ENCODE measurements around the gene CROCC. TPM values are rescaled to one million over a fixed set of nuclear protein-coding genes. Genes with fewer than 3 reads are reported as not detected.

The CROCC gene
- total RNA-seq, 4 donors from 2014 or later, result 19.5 to 63.8 (median 23.3) TPM

- intact Hi-C loops (cut with DNase I; ENCODE audit: low total_unique reads), result no loop called here
- no peak overlapping the region for H3K4me3 ChIP-seq (ENCODE audit: low read depth, poor library complexity, severe bottlenecking)
- DNase-seq (ENCODE audit: low spot score in 2 of 2), result no peak
- no peak for TF ChIP-seq CTCF (IDR thresholded peaks at IDR 0.05)
- no peak for TF ChIP-seq POLR2A (IDR thresholded peaks at IDR 0.05)
- WGBS, 2 donors, result 97 to 100% methylated on average over 2 to 12 of the region's 18 CpGs
Measured at GRCh38 chr1:16954579-16954978, 32.8 kb downstream of the CROCC start.

DNA sequence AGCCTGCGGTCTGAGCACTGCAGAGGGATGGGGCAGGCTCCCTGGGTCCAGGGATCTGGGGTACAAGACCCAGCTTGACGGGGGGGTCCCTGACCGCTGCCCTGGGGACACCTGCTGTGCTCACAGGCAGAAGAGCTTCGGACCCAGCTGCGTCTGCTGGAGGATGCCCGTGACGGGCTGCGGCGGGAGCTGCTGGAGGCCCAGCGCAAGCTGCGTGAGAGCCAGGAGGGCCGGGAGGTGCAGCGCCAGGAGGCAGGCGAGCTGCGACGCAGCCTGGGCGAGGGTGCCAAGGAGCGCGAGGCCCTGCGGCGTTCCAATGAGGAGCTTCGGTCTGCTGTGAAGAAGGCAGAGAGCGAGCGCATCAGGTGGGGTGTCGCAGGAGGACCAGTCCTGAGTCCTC is 33.5 kb downstream of the CROCC start:
- TF ChIP-seq POLR2A (IDR thresholded peaks at IDR 0.05) (no peak), CTCF (IDR thresholded peaks at IDR 0.05) (no peak)
- H3K4me3 ChIP-seq (ENCODE audit: low read depth, poor library complexity, severe bottlenecking), result no peak overlapping the region
- 86 to 87% methylated on average over 25 of the region's 25 CpGs for WGBS, 2 donors
- DNase-seq (ENCODE audit: low spot score in 2 of 2), result no peak
- intact Hi-C loops (cut with DNase I; ENCODE audit: low total_unique reads), result no loop called here

DNA sequence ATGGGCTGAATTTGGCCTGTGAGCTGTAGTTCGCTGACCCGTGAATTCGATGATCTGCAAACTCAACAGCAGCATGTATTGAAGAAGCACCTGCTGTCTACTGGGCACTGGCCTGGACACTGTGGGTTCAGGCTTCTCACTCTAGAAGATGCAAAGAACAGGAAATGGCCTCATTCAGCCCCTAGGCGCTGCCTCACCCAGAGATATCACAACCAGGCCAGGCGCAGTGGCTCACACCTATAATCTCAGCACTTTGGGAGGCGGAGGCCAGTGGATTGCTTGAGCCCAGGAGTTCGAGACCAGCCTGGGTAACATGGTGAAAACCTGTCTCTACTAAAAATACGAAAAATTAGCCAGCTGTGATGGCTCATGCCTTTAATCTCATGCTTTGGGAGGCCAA is 35.0 kb downstream of the CROCC start:
- 92 to 94% methylated on average over 8 of the region's 8 CpGs for WGBS, 2 donors

GRCh38 chr1:16957731-16958130 is 36.0 kb downstream of the CROCC start:
- intact Hi-C loops (cut with DNase I; ENCODE audit: low total_unique reads), result no loop called here
- no peak for DNase-seq (ENCODE audit: low spot score in 2 of 2)
- 84 to 92% methylated on average over 8 of the region's 8 CpGs for WGBS, 2 donors
- no peak for TF ChIP-seq CTCF (IDR thresholded peaks at IDR 0.05)
- no peak for TF ChIP-seq POLR2A (IDR thresholded peaks at IDR 0.05)
- no peak overlapping the region for H3K4me3 ChIP-seq (ENCODE audit: low read depth, poor library complexity, severe bottlenecking)

More for the DNA sequence above, 35.0 kb downstream of the CROCC start:
- no peak overlapping the region for H3K4me3 ChIP-seq (ENCODE audit: low read depth, poor library complexity, severe bottlenecking)
- DNase-seq (ENCODE audit: low spot score in 2 of 2), result no peak
- intact Hi-C loops (cut with DNase I; ENCODE audit: low total_unique reads), result no loop called here
- no peak for TF ChIP-seq POLR2A (IDR thresholded peaks at IDR 0.05)
- no peak for TF ChIP-seq CTCF (IDR thresholded peaks at IDR 0.05)

DNA sequence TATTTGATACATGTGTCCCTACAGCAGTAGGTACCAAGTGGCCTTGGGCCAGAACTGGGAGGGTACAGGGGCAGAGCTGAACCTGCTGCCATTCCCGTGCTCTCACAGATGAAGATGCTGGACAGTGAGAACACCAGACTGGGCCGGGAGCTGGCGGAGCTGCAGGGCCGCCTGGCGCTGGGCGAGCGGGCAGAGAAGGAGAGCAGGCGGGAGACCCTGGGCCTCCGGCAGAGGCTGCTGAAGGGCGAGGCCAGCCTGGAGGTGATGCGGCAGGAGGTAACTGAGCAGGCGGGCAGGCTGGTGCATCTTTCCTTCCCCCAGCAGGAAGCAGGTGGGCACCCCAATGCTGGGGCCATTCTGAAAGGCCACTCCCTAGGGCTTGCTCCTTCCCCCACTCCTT is 36.7 kb downstream of the CROCC start:
- WGBS, 2 donors, result 95 to 99% methylated on average over 12 of the region's 12 CpGs
- no peak for DNase-seq (ENCODE audit: low spot score in 2 of 2)
- TF ChIP-seq POLR2A (IDR thresholded peaks at IDR 0.05), result no peak
- no peak for TF ChIP-seq CTCF (IDR thresholded peaks at IDR 0.05)
- intact Hi-C loops (cut with DNase I; ENCODE audit: low total_unique reads), result no loop called here
- H3K4me3 ChIP-seq (ENCODE audit: low read depth, poor library complexity, severe bottlenecking), result no peak overlapping the region

- intact Hi-C loops (cut with DNase I; ENCODE audit: low total_unique reads), result loop anchor here (5.0 kb wide), 1 partner anchor 87 kb away; no protein-coding TSS in a partner anchor
- peak; percentile 69 to 96 for DNase-seq (ENCODE audit: low spot score in 2 of 2)
- 6 to 9% methylated on average over 29 to 38 of the region's 57 CpGs for WGBS, 2 donors
- TF ChIP-seq CTCF (IDR thresholded peaks at IDR 0.05), result no peak
- no peak for TF ChIP-seq POLR2A (IDR thresholded peaks at IDR 0.05)
- H3K4me3 ChIP-seq (ENCODE audit: low read depth, poor library complexity, severe bottlenecking), result peak overlapping the region; percentile 15
Measured at GRCh38 chr1:16960560-16961296, 39.0 kb downstream of the CROCC start.

All from lower leg skin (tissue), 4 donors.